Skeletal muscle satellite cell (primary cell): ENCODE measurements around the gene FLNB.

ENCODE experiments used
- H3K27me3 ChIP-seq: 2 replicates; pipeline ENCODE4 v1.7.0; 2013; ENCODE audit warnings: low read length; ENCODE audit not compliant: control insufficient read depth, insufficient read depth
- H3K36me3 ChIP-seq: 2 replicates; pipeline ENCODE4 v1.7.0; 2013; ENCODE audit warnings: mild to moderate bottlenecking, control low read depth, low read length; ENCODE audit not compliant: insufficient read depth
- H3K4me1 ChIP-seq: 2 replicates; pipeline ENCODE4 v1.7.0; 2013; ENCODE audit warnings: low read length; ENCODE audit not compliant: control insufficient read depth, insufficient read depth
- H3K4me2 ChIP-seq: 2 replicates; pipeline ENCODE4 v1.7.0; 2013; ENCODE audit warnings: mild to moderate bottlenecking, low read length
- H3K4me3 ChIP-seq: 2 replicates; pipeline ENCODE4 v1.7.0; 2013; ENCODE audit warnings: low read length
- H3K9ac ChIP-seq: 2 replicates; pipeline ENCODE4 v1.7.0; 2013; ENCODE audit warnings: mild to moderate bottlenecking, low read depth, low read length, moderate library complexity
- H3K9me3 ChIP-seq: replicated peaks from 2 replicates; pipeline ENCODE4 v1.7.0; 2013; ENCODE audit warnings: mild to moderate bottlenecking, control low read depth, low read length

FLNB gene

GRCh38 chr3:58066842-58067241, 58.6 kb downstream of the FLNB start:
- H3K4me2 ChIP-seq = peak overlapping the region; percentile 22
- H3K36me3 ChIP-seq = no peaks in the 10 kb centered on the region
- H3K27me3 ChIP-seq = no peaks in the 10 kb centered on the region
- H3K9ac ChIP-seq = no peak overlapping the region
- H3K4me3 ChIP-seq = no peak overlapping the region
- H3K9me3 ChIP-seq = no peaks in the 10 kb centered on the region
- peaks cover 18% of the 10 kb centered on the region for H3K4me1 ChIP-seq

- Histone ChIP-seq H3K9me3 (no peaks in the 10 kb centered on the region), H3K27me3 (no peaks in the 10 kb centered on the region), H3K4me1 (peaks cover 19% of the 10 kb centered on the region), H3K4me3 (no peak overlapping the region), H3K4me2 (no peak overlapping the region), H3K9ac (no peak overlapping the region), H3K36me3 (no peaks in the 10 kb centered on the region)
Observed at GRCh38 chr3:58068122-58068809, 60.0 kb downstream of the FLNB start.

GRCh38 chr3:58071480-58071971, 63.3 kb downstream of the FLNB start:
- H3K9me3 ChIP-seq = no peaks in the 10 kb centered on the region
- no peak overlapping the region for H3K4me3 ChIP-seq
- no peaks in the 10 kb centered on the region for H3K27me3 ChIP-seq
- H3K4me2 ChIP-seq = no peak overlapping the region
- H3K36me3 ChIP-seq = no peaks in the 10 kb centered on the region
- H3K4me1 ChIP-seq = peaks cover 14% of the 10 kb centered on the region
- no peak overlapping the region for H3K9ac ChIP-seq

GRCh38 chr3:58072052-58072762, 64.0 kb downstream of the FLNB start:
- H3K27me3 ChIP-seq = no peaks in the 10 kb centered on the region
- no peak overlapping the region for H3K4me3 ChIP-seq
- H3K4me1 ChIP-seq = peaks cover 7% of the 10 kb centered on the region
- no peaks in the 10 kb centered on the region for H3K9me3 ChIP-seq
- no peaks in the 10 kb centered on the region for H3K36me3 ChIP-seq
- no peak overlapping the region for H3K4me2 ChIP-seq
- H3K9ac ChIP-seq = no peak overlapping the region

- H3K27me3 ChIP-seq = no peaks in the 10 kb centered on the region
- H3K4me2 ChIP-seq = no peak overlapping the region
- H3K4me1 ChIP-seq = peaks cover 5% of the 10 kb centered on the region
- H3K9me3 ChIP-seq = no peaks in the 10 kb centered on the region
- no peaks in the 10 kb centered on the region for H3K36me3 ChIP-seq
- H3K9ac ChIP-seq = no peak overlapping the region
- no peak overlapping the region for H3K4me3 ChIP-seq
Observed at GRCh38 chr3:58072763-58073130, 64.5 kb downstream of the FLNB start.

- H3K4me1 ChIP-seq = peaks cover 5% of the 10 kb centered on the region
- no peak overlapping the region for H3K4me3 ChIP-seq
- H3K9ac ChIP-seq = no peak overlapping the region
- no peaks in the 10 kb centered on the region for H3K9me3 ChIP-seq
- no peak overlapping the region for H3K4me2 ChIP-seq
- no peaks in the 10 kb centered on the region for H3K27me3 ChIP-seq
- peaks cover 2% of the 10 kb centered on the region for H3K36me3 ChIP-seq
Observed at GRCh38 chr3:58073301-58074108, 65.3 kb downstream of the FLNB start.

- H3K4me3 ChIP-seq = no peak overlapping the region
- H3K4me1 ChIP-seq = peaks cover 5% of the 10 kb centered on the region
- no peak overlapping the region for H3K9ac ChIP-seq
- H3K4me2 ChIP-seq = no peak overlapping the region
- no peaks in the 10 kb centered on the region for H3K9me3 ChIP-seq
- no peaks in the 10 kb centered on the region for H3K27me3 ChIP-seq
- H3K36me3 ChIP-seq = peaks cover 6% of the 10 kb centered on the region
Observed at GRCh38 chr3:58074116-58074715, 66.0 kb downstream of the FLNB start.

- Histone ChIP-seq H3K9me3 (no peaks in the 10 kb centered on the region), H3K36me3 (peaks cover 11% of the 10 kb centered on the region), H3K4me1 (peaks cover 5% of the 10 kb centered on the region), H3K4me3 (no peak overlapping the region), H3K27me3 (no peaks in the 10 kb centered on the region), H3K4me2 (no peak overlapping the region), H3K9ac (no peak overlapping the region)
Observed at GRCh38 chr3:58074997-58075396, 66.8 kb downstream of the FLNB start.

GRCh38 chr3:58077596-58078285, 69.5 kb downstream of the FLNB start:
- H3K36me3 ChIP-seq = peaks cover 11% of the 10 kb centered on the region
- peaks cover 6% of the 10 kb centered on the region for H3K4me1 ChIP-seq

GRCh38 chr3:58078610-58079009, 70.4 kb downstream of the FLNB start:
- Histone ChIP-seq H3K4me2 (no peak overlapping the region), H3K36me3 (peaks cover 11% of the 10 kb centered on the region), H3K27me3 (no peaks in the 10 kb centered on the region), H3K9ac (no peak overlapping the region), H3K4me3 (no peak overlapping the region), H3K4me1 (peaks cover 6% of the 10 kb centered on the region), H3K9me3 (no peaks in the 10 kb centered on the region)

More at GRCh38 chr3:58077596-58078285, 69.5 kb downstream of the FLNB start:
- Histone ChIP-seq H3K27me3 (no peaks in the 10 kb centered on the region), H3K9ac (no peak overlapping the region), H3K4me3 (no peak overlapping the region), H3K9me3 (no peaks in the 10 kb centered on the region), H3K4me2 (no peak overlapping the region)

GRCh38 chr3:58079773-58080172, 71.6 kb downstream of the FLNB start:
- H3K36me3 ChIP-seq = peaks cover 11% of the 10 kb centered on the region
- no peaks in the 10 kb centered on the region for H3K27me3 ChIP-seq
- H3K9ac ChIP-seq = no peak overlapping the region
- H3K4me1 ChIP-seq = peaks cover 6% of the 10 kb centered on the region
- H3K9me3 ChIP-seq = no peaks in the 10 kb centered on the region
- no peak overlapping the region for H3K4me3 ChIP-seq
- no peak overlapping the region for H3K4me2 ChIP-seq
